A549 (cell line): ENCODE data around the gene UBASH3B. TPM values are rescaled to one million over a fixed set of nuclear protein-coding genes. Genes with fewer than 3 reads are reported as not detected.

Experiments used
- ATAC-seq, 2 experiments: fragments of 200-7000 bp in 1 of 2; fragments of >200 bp in 1 of 2; cut with Nextera tagmentation in 1 of 2; cut with Tn5 transposase in 1 of 2; 3 replicates each; pipeline versions ENCODE4 v1.8.0 to v1.9.1; 2018 to 2020; ENCODE audit warnings: mild to moderate bottlenecking in 1 of 2, moderate library complexity in 1 of 2
- CTCF ChIA-PET: fragments of 300-600 bp; sonication (Branson Sonifier 250); formaldehyde crosslinking; extraction: SDS; loops from one replicate; lab custom pipeline; 2021; ENCODE audit warnings: antibody characterized with exemption, inconsistent platforms; lab: Yijun Ruan, JAX
- POLR2A ChIA-PET: fragments of 350-600 bp; formaldehyde crosslinking; extraction: SDS; loops from one replicate; lab custom pipeline; 2021; ENCODE audit warnings: antibody characterized with exemption, inconsistent platforms; lab: Yijun Ruan, JAX
- DNase-seq, 2 experiments: peaks; one replicate each; pipeline versions ENCODE4 v3.0.0 to v3.0.0-alpha.2; 2011 to 2016; ENCODE audit warnings: low read depth in 1 of 2, low spot score in 1 of 2
- FAIRE-seq: peaks from 2 replicates; lab custom pipeline; 2011; peaks lifted over from hg19 to GRCh38; lab: Jason Lieb, UNC
- H3K27ac ChIP-seq, 2 experiments: fragments of >200 bp; sonication (Bioruptor Twin); formaldehyde crosslinking; 3 replicates each; pipeline ENCODE4 v1.5.1; 2016 to 2017
- H3K4me1 ChIP-seq: fragments of >200 bp; sonication (Bioruptor Twin); formaldehyde crosslinking; 3 replicates; pipeline ENCODE4 v1.6.1; 2016
- H3K4me2 ChIP-seq: fragments of >200 bp; sonication (Bioruptor Twin); formaldehyde crosslinking; 3 replicates; pipeline ENCODE4 v1.6.1; 2016
- H3K4me3 ChIP-seq: fragments of >200 bp; sonication (Bioruptor Twin); formaldehyde crosslinking; 3 replicates; pipeline ENCODE4 v1.5.1; 2016
- H3K9me3 ChIP-seq: fragments of >200 bp; sonication (Bioruptor Twin); formaldehyde crosslinking; 3 replicates; pipeline ENCODE4 v1.6.1; 2016
- CHD4 ChIP-seq: fragments of 200-600 bp; sonication (generic); IDR thresholded peaks from 2 replicates; pipeline ENCODE4 v1.6.1; 2016; ENCODE audit warnings: antibody characterized with exemption, mild to moderate bottlenecking, borderline replicate concordance
- FOSL2 ChIP-seq, 2 experiments: fragments of 450-650 bp in 1 of 2; fragments of >200 bp in 1 of 2; sonication (Bioruptor Twin) in 1 of 2; formaldehyde crosslinking; IDR thresholded peaks; 2 replicates each; pipeline versions ENCODE4 v1.5.0 to v1.6.1; 2016 to 2020; ENCODE audit warnings: mild to moderate bottlenecking in 1 of 2, moderate library complexity in 1 of 2
- GATA3 ChIP-seq: IDR thresholded peaks from 2 replicates; pipeline ENCODE4 v1.6.1; 2012; ENCODE audit warnings: borderline replicate concordance
- HDAC2 ChIP-seq: fragments of 200-600 bp; sonication (generic); IDR thresholded peaks from 2 replicates; pipeline ENCODE4 v1.6.1; 2016
- HOXB5 ChIP-seq: fragments of 250-450 bp; sonication (Bioruptor Pico); IDR thresholded peaks from 2 replicates; pipeline ENCODE4 v1.5.0; 2020; ENCODE audit warnings: mild to moderate bottlenecking, moderate library complexity
- JUN ChIP-seq, 2 experiments: fragments of >200 bp; sonication (Bioruptor Twin); formaldehyde crosslinking; IDR thresholded peaks; 2 replicates in 1 of 2; 3 replicates in 1 of 2; pipeline ENCODE4 v1.6.1; 2016 to 2017
- KDM1A ChIP-seq: fragments of 200-600 bp; sonication (generic); IDR thresholded peaks from 2 replicates; pipeline ENCODE4 v1.6.1; 2016; ENCODE audit warnings: low read depth, mild to moderate bottlenecking
- KDM5A ChIP-seq: fragments of 200-600 bp; sonication (generic); IDR thresholded peaks from 2 replicates; pipeline ENCODE4 v1.6.1; 2016; ENCODE audit warnings: antibody characterized with exemption, mild to moderate bottlenecking
- MYC ChIP-seq: IDR thresholded peaks from 2 replicates; pipeline ENCODE4 v1.6.1; 2012; ENCODE audit warnings: mild to moderate bottlenecking, inconsistent platforms, low read length, improper control_type of control experiment, borderline replicate concordance
- NPAS2 ChIP-seq: fragments of 250-450 bp; sonication (Bioruptor Pico); IDR thresholded peaks from 2 replicates; pipeline ENCODE4 v1.8.0; 2022; ENCODE audit warnings: mild to moderate bottlenecking, moderate library complexity, borderline replicate concordance
- POLR2AphosphoS2 ChIP-seq: conservative IDR thresholded peaks from 2 replicates; pipeline ENCODE4 v1.6.1; 2012; ENCODE audit warnings: low read length, improper control_type of control experiment, inconsistent platforms
- RARB ChIP-seq: fragments of 250-450 bp; sonication (Bioruptor Pico); IDR thresholded peaks from 2 replicates; pipeline ENCODE4 v1.8.0; 2021; ENCODE audit warnings: mild to moderate bottlenecking, moderate library complexity
- SMC3 ChIP-seq: fragments of >200 bp; sonication (Bioruptor Twin); formaldehyde crosslinking; IDR thresholded peaks from 3 replicates; pipeline ENCODE4 v1.6.1; 2018; ENCODE audit warnings: inconsistent platforms
- ZNF302 ChIP-seq: fragments of 250-450 bp; sonication (Bioruptor Pico); IDR thresholded peaks from 2 replicates; pipeline ENCODE4 v1.9.0; 2021; ENCODE audit warnings: inconsistent platforms, mild to moderate bottlenecking, moderate library complexity
- WGBS: methylation state at CpG from one replicate; pipeline ENCODE4 v1.1.6; 2017; ENCODE audit errors: missing lambda C conversion rate; 5-methylcytosine and 5-hydroxymethylcytosine counted together
- polyA plus RNA-seq, 4 experiments: library from polyadenylated mRNA; depleted of rRNA in 3 of 4; stranded (reverse); fragments of >200 nt; fragmentation: RNase III in 1 of 4; extraction: RNeasy Plus Mini Kit Qiagen cat#74134 plus additional on column Dnase treatment in 1 of 4; gene quantifications; 2 replicates in 3 of 4; 3 replicates in 1 of 4; pipeline ENCODE4 v1.2.3, GENCODE V29; 2011 to 2017
- TF ChIP-seq, protein P1 (sequence below): IDR thresholded peaks from 2 replicates; pipeline ENCODE4 v1.6.1; 2012; ENCODE audit warnings: low read depth, borderline replicate concordance
- TF ChIP-seq, protein P2 (sequence below): fragments of 250-450 bp; sonication (Bioruptor Pico); IDR thresholded peaks from 2 replicates; pipeline ENCODE4 v1.5.0; 2020; ENCODE audit warnings: low read depth, mild to moderate bottlenecking, moderate library complexity
- TF ChIP-seq, protein P3 (sequence below): fragments of 200-600 bp; sonication (generic); IDR thresholded peaks from 2 replicates; pipeline ENCODE4 v1.6.1; 2016; ENCODE audit warnings: antibody characterized with exemption, mild to moderate bottlenecking, moderate library complexity
- TF ChIP-seq, protein P4 (sequence below): IDR thresholded peaks from 2 replicates; pipeline ENCODE4 v1.6.1; 2012
- TF ChIP-seq, protein P5 (sequence below): fragments of >200 bp; sonication (Bioruptor Twin); formaldehyde crosslinking; IDR thresholded peaks from 3 replicates; pipeline ENCODE4 v1.5.1; 2016
- TF ChIP-seq, protein P6 (sequence below): IDR thresholded peaks from 2 replicates; pipeline ENCODE4 v1.6.1; 2012
- TF ChIP-seq, protein P7 (sequence below): fragments of 450-650 bp; IDR thresholded peaks from 2 replicates; pipeline ENCODE4 v1.6.1; 2014; ENCODE audit warnings: antibody characterized with exemption

UBASH3B gene
- polyA plus RNA-seq, 2 of the 4 experiments (the other 2 are of a cell fraction): 33.4 to 43.0 TPM

DNA sequence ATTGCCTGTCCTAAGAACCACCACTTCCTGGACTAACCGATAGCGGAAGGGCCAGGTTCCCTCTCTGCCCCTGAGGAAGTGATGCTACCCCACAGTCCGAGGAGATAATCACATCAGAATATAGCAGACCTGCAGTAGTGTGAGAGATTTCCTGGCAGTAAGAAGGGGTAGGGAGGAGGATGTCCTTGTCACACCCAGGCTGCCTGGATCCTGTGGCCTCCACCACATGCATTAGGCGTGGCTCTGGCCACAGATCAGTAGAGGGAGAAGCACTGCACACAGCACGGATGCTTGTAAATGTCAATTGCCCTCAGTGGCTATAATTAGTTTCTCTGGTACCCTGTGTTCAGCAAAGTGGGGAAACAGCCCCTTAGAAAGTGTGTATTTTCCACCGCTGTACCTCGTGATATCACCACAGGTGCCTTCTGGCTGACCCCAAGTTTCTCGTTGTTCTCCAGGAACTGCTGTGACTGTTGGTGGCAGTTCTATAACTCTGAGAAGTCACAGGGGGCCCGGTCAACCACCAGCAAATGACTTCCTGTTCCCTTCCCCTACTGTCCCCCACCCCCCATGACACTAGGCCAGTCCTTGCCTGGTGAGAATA is 61.8 kb downstream of the UBASH3B start:
- Histone ChIP-seq H3K4me3 (no peak overlapping the region), H3K4me1 (peaks cover 28% of the 10 kb centered on the region), H3K4me2 (no peak overlapping the region), H3K27ac (no peak overlapping the region), H3K9me3 (no peaks in the 10 kb centered on the region)
- DNase-seq (no peak), ATAC-seq (no peak), FAIRE-seq (no peak)
- TF ChIP-seq SMC3: no peak
- TF ChIP-seq, protein P1, sequence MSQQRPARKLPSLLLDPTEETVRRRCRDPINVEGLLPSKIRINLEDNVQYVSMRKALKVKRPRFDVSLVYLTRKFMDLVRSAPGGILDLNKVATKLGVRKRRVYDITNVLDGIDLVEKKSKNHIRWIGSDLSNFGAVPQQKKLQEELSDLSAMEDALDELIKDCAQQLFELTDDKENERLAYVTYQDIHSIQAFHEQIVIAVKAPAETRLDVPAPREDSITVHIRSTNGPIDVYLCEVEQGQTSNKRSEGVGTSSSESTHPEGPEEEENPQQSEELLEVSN: no peak
- TF ChIP-seq, protein P2, sequence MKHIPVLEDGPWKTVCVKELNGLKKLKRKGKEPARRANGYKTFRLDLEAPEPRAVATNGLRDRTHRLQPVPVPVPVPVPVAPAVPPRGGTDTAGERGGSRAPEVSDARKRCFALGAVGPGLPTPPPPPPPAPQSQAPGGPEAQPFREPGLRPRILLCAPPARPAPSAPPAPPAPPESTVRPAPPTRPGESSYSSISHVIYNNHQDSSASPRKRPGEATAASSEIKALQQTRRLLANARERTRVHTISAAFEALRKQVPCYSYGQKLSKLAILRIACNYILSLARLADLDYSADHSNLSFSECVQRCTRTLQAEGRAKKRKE (CRISPR knock-in tag): no peak
- ChIA-PET POLR2A (no interaction called here), CTCF (interaction anchor here (0.7 to 1.5 kb wide), 2 partner anchors 13 to 43 kb away, joined by 3 to 4 read pairs; no protein-coding TSS in a partner anchor)
- 92% methylated on average over 8 of the region's 9 CpGs for WGBS

DNA sequence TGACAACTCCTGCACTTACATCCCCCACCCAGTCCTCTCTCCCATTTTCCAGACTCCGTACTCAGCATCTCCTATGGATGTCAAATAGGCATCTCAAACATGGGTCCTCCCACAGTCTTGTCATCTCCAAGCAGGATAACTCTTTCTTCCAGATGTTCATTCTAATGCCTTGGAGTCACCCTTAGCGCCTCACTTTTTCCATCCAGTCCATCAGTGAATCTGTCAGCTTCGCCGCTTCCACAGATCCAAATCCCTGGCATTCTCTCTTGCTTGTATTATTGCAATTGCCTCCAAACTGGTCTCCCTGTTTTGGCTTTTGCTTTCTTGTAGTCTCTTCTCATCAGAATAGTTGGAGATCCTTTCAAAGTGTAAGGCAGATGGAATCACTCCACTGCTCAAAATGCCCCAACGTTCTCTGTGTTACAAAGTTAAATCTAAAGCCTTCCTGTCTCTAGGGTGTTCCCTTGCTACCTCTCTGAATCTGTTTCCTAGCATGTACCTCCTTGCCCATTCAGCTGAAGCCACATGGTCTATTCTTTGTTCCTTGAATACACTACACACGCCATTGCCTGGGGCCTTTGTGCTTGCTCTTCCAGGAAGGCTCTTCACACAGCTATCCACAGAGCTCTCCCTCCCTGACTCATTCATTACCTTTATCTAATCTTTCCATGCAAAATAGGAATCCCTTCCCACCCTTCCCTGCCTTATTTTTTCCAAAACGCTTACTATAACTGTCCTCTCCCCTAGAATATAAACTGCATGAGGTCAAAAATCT is 64.8 kb downstream of the UBASH3B start:
- H3K4me3 ChIP-seq: no peak overlapping the region
- TF ChIP-seq NPAS2 (CRISPR knock-in tag) (no peak), POLR2AphosphoS2 (no peak), CHD4 (no peak), JUN (IDR thresholded peaks at IDR 0.05) (no peak), RARB (CRISPR knock-in tag) (no peak), ZNF302 (CRISPR knock-in tag) (no peak), HOXB5 (no peak), KDM1A (no peak), GATA3 (no peak), KDM5A (no peak), MYC (no peak), HDAC2 (no peak), FOSL2 (IDR thresholded peaks at IDR 0.05) (no peak), FOSL2 (CRISPR knock-in tag; IDR thresholded peaks at IDR 0.05) (no peak)
- TF ChIP-seq, protein P3, sequence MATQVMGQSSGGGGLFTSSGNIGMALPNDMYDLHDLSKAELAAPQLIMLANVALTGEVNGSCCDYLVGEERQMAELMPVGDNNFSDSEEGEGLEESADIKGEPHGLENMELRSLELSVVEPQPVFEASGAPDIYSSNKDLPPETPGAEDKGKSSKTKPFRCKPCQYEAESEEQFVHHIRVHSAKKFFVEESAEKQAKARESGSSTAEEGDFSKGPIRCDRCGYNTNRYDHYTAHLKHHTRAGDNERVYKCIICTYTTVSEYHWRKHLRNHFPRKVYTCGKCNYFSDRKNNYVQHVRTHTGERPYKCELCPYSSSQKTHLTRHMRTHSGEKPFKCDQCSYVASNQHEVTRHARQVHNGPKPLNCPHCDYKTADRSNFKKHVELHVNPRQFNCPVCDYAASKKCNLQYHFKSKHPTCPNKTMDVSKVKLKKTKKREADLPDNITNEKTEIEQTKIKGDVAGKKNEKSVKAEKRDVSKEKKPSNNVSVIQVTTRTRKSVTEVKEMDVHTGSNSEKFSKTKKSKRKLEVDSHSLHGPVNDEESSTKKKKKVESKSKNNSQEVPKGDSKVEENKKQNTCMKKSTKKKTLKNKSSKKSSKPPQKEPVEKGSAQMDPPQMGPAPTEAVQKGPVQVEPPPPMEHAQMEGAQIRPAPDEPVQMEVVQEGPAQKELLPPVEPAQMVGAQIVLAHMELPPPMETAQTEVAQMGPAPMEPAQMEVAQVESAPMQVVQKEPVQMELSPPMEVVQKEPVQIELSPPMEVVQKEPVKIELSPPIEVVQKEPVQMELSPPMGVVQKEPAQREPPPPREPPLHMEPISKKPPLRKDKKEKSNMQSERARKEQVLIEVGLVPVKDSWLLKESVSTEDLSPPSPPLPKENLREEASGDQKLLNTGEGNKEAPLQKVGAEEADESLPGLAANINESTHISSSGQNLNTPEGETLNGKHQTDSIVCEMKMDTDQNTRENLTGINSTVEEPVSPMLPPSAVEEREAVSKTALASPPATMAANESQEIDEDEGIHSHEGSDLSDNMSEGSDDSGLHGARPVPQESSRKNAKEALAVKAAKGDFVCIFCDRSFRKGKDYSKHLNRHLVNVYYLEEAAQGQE: no peak
- TF ChIP-seq, protein P4, sequence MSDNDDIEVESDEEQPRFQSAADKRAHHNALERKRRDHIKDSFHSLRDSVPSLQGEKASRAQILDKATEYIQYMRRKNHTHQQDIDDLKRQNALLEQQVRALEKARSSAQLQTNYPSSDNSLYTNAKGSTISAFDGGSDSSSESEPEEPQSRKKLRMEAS: no peak
- TF ChIP-seq, protein P5, sequence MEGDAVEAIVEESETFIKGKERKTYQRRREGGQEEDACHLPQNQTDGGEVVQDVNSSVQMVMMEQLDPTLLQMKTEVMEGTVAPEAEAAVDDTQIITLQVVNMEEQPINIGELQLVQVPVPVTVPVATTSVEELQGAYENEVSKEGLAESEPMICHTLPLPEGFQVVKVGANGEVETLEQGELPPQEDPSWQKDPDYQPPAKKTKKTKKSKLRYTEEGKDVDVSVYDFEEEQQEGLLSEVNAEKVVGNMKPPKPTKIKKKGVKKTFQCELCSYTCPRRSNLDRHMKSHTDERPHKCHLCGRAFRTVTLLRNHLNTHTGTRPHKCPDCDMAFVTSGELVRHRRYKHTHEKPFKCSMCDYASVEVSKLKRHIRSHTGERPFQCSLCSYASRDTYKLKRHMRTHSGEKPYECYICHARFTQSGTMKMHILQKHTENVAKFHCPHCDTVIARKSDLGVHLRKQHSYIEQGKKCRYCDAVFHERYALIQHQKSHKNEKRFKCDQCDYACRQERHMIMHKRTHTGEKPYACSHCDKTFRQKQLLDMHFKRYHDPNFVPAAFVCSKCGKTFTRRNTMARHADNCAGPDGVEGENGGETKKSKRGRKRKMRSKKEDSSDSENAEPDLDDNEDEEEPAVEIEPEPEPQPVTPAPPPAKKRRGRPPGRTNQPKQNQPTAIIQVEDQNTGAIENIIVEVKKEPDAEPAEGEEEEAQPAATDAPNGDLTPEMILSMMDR: no peak
- TF ChIP-seq, protein P6, sequence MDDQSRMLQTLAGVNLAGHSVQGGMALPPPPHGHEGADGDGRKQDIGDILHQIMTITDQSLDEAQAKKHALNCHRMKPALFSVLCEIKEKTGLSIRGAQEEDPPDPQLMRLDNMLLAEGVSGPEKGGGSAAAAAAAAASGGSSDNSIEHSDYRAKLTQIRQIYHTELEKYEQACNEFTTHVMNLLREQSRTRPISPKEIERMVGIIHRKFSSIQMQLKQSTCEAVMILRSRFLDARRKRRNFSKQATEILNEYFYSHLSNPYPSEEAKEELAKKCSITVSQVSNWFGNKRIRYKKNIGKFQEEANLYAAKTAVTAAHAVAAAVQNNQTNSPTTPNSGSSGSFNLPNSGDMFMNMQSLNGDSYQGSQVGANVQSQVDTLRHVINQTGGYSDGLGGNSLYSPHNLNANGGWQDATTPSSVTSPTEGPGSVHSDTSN: no peak
- TF ChIP-seq, protein P7, sequence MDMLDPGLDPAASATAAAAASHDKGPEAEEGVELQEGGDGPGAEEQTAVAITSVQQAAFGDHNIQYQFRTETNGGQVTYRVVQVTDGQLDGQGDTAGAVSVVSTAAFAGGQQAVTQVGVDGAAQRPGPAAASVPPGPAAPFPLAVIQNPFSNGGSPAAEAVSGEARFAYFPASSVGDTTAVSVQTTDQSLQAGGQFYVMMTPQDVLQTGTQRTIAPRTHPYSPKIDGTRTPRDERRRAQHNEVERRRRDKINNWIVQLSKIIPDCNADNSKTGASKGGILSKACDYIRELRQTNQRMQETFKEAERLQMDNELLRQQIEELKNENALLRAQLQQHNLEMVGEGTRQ: no peak
- TF ChIP-seq, all 56 proteins: peak for 0
- WGBS: 91% methylated on average over 7 of the region's 7 CpGs
- H3K27ac ChIP-seq: peak overlapping the region in 1 of 2 experiments; percentile 75; a peak in 3 of 6 replicates
- no peaks in the 10 kb centered on the region for H3K9me3 ChIP-seq
- peaks cover 49% of the 10 kb centered on the region for H3K4me1 ChIP-seq
- H3K4me2 ChIP-seq: peak overlapping the region; percentile 56; the same call in 1 of the 3 replicates
- ChIA-PET CTCF (interaction anchor here (1.3 to 2.1 kb wide), 2 partner anchors 61 to 134 kb away, joined by 3 to 7 read pairs; no protein-coding TSS in a partner anchor), POLR2A (interaction anchor here (0.5 kb wide), 1 partner anchor 10 kb away, joined by 3 read pairs; no protein-coding TSS in a partner anchor)
- DNase-seq (no peak), ATAC-seq (no peak), FAIRE-seq (no peak)
